ENCODE results near the gene LTBP4. TPM values are rescaled to one million over a fixed set of nuclear protein-coding genes. Genes with fewer than 3 reads are reported as not detected.
A peak's percentile ranks its signal among the peaks of the same experiment; 100 is the strongest.

The LTBP4 gene
- total RNA-seq, 1 donor from 2014 or later, result 24.7 TPM

DNA sequence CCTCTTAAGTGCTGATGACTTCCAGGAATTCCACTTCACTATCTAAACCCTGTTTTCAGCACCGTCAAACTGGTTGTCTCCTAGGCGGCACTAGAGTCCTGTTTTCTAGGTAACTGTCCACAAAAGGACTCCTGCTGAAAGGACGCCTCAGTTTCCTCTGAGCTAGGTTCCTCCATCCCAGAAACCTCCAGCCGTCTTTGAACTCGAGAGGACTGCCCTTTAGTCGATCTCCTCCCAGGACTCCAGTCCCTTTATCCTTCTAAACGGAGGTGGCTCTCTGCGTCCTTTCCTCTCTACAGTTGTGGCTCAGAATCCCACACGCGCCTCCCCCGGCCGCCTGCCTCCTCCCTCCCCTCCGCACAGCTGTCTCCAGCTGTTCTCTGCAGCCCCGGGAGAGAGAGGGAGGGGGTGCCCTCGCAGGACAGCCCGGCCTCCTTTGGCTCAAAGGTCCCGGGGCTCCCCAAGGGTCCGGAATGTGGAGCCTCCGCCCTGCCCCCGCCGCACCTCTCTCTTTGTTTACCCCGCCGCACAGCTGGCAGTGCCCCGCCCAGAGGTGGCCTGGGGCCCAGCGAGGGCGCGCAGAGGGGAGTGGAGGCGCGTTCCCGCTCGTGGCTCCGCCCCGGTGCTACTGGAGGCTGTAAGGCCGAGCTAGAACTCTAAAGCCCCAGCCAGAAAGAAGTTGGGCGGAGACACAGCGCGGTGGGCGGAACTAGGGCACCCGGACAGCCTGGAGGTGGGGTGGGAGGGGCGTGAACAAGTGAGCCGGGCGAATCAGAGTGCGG, 2.4 kb downstream of the LTBP4 start:
- peaks cover 84% of the 10 kb centered on the region for H3K27me3 ChIP-seq
- no peak overlapping the region for H3K27ac Mint-ChIP-seq
- H2AFZ ChIP-seq (replicated peaks), result no peak overlapping the region
- peak overlapping the region; percentile 75 for H3K4me2 ChIP-seq
- peaks cover 53% of the 10 kb centered on the region for H3K4me1 Mint-ChIP-seq
- TF ChIP-seq EZH2 (IDR thresholded peaks at IDR 0.05) (no peak), EZH2phosphoT487 (IDR thresholded peaks at IDR 0.05) (no peak)
- TF ChIP-seq, protein P1, sequence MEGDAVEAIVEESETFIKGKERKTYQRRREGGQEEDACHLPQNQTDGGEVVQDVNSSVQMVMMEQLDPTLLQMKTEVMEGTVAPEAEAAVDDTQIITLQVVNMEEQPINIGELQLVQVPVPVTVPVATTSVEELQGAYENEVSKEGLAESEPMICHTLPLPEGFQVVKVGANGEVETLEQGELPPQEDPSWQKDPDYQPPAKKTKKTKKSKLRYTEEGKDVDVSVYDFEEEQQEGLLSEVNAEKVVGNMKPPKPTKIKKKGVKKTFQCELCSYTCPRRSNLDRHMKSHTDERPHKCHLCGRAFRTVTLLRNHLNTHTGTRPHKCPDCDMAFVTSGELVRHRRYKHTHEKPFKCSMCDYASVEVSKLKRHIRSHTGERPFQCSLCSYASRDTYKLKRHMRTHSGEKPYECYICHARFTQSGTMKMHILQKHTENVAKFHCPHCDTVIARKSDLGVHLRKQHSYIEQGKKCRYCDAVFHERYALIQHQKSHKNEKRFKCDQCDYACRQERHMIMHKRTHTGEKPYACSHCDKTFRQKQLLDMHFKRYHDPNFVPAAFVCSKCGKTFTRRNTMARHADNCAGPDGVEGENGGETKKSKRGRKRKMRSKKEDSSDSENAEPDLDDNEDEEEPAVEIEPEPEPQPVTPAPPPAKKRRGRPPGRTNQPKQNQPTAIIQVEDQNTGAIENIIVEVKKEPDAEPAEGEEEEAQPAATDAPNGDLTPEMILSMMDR (IDR thresholded peaks at IDR 0.05), result no peak
- no peaks in the 10 kb centered on the region for H3K9me3 ChIP-seq (ENCODE audit: low read depth)
- peak overlapping the region; percentile 81 for H3K27ac ChIP-seq
- H3K4me1 ChIP-seq, result peaks cover 42% of the 10 kb centered on the region
- peaks cover 18% of the 10 kb centered on the region for H3K36me3 Mint-ChIP-seq
- no peaks in the 10 kb centered on the region for H3K79me2 ChIP-seq (ENCODE audit: low read depth)
- H3K4me3 Mint-ChIP-seq, result peak overlapping the region; percentile 74
- DNase-seq (ENCODE audit: low spot score), result peak; percentile 99
- peaks cover 58% of the 10 kb centered on the region for H3F3A ChIP-seq (ENCODE audit: low read depth)
- peaks cover 29% of the 10 kb centered on the region for H3K27me3 Mint-ChIP-seq (ENCODE audit: insufficient read depth, low read depth)
- H3K36me3 ChIP-seq, result no peaks in the 10 kb centered on the region
- H3K4me3 ChIP-seq, result peak overlapping the region; percentile 45
- no peak overlapping the region for H3K9ac ChIP-seq
- H4K20me1 ChIP-seq (ENCODE audit: low read depth), result peaks cover 61% of the 10 kb centered on the region
- no peaks in the 10 kb centered on the region for H3K9me3 Mint-ChIP-seq

DNA sequence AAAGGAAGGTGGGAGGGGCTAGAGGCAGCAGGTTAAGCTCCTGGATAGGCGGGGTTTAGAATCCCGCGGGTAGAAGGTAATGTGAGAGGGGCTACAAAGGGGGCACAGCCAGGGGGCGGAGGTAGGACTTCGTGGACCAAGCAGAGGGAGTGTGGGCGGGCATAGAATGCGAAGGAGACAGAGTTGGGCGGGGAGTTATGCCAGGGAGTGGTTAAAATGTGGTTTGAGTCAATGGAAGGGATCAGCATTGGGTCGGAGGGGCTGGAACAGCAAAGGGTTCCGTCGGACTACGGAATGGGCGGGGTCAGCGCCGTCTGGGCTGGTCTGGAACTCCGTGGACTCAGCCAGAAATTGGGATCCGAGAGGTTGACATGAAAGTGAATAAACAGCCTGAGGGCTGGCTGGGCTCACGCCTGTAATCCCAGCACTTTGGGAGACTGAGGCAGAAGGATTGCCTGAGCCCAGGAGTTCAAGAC, 3.0 kb downstream of the LTBP4 start:
- no peak overlapping the region for H2AFZ ChIP-seq (replicated peaks)
- H3K36me3 Mint-ChIP-seq, result peaks cover 18% of the 10 kb centered on the region
- H3F3A ChIP-seq (ENCODE audit: low read depth), result peaks cover 52% of the 10 kb centered on the region
- TF ChIP-seq EZH2 (IDR thresholded peaks at IDR 0.05) (no peak), EZH2phosphoT487 (IDR thresholded peaks at IDR 0.05) (no peak)
- TF ChIP-seq, protein P1 (IDR thresholded peaks at IDR 0.05), result no peak
- DNase-seq (ENCODE audit: low spot score), result no peak
- H3K9ac ChIP-seq, result no peak overlapping the region
- no peak overlapping the region for H3K4me3 ChIP-seq
- H3K27ac ChIP-seq, result no peak overlapping the region
- peak overlapping the region; percentile 74 for H3K4me3 Mint-ChIP-seq
- peaks cover 42% of the 10 kb centered on the region for H3K4me1 ChIP-seq
- peaks cover 30% of the 10 kb centered on the region for H3K27me3 Mint-ChIP-seq (ENCODE audit: insufficient read depth, low read depth)
- H3K27ac Mint-ChIP-seq, result no peak overlapping the region
- H4K20me1 ChIP-seq (ENCODE audit: low read depth), result peaks cover 56% of the 10 kb centered on the region
- H3K9me3 ChIP-seq (ENCODE audit: low read depth), result no peaks in the 10 kb centered on the region
- H3K79me2 ChIP-seq (ENCODE audit: low read depth), result no peaks in the 10 kb centered on the region
- peaks cover 84% of the 10 kb centered on the region for H3K27me3 ChIP-seq
- no peaks in the 10 kb centered on the region for H3K36me3 ChIP-seq
- H3K4me1 Mint-ChIP-seq, result peaks cover 53% of the 10 kb centered on the region
- no peak overlapping the region for H3K4me2 ChIP-seq
- H3K9me3 Mint-ChIP-seq, result no peaks in the 10 kb centered on the region

DNA sequence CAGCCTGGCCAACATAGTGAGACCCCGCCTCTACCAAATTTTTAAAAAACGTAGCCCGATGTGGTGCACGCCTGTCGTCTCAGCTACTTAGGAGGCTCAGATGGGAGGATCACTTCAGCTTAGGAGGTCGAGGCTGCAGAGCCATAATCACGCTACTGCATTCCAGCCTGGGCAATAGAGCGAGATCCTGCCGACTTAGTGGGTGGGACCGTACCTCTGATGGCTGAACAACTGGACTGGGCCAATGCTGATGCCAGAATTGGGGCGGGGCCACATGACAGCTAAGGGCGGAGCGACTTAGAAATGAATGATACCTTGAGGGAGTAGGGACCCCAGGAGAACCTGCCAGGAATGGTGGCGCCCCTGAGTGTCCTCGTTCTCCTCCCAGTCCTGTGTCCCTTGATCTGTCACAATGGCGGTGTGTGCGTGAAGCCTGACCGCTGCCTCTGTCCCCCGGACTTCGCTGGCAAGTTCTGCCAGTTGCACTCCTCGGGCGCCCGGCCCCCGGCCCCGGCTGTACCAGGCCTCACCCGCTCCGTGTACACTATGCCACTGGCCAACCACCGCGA, 3.6 kb downstream of the LTBP4 start:
- Mint-ChIP-seq H3K9me3 (no peaks in the 10 kb centered on the region), H3K36me3 (peaks cover 18% of the 10 kb centered on the region), H3K4me1 (peaks cover 50% of the 10 kb centered on the region), H3K27me3 (ENCODE audit: insufficient read depth, low read depth) (peaks cover 32% of the 10 kb centered on the region), H3K27ac (no peak overlapping the region), H3K4me3 (peak overlapping the region; percentile 72)
- Histone ChIP-seq H3K9ac (no peak overlapping the region), H4K20me1 (ENCODE audit: low read depth) (peaks cover 50% of the 10 kb centered on the region), H3K36me3 (no peaks in the 10 kb centered on the region), H3F3A (ENCODE audit: low read depth) (peaks cover 47% of the 10 kb centered on the region), H3K79me2 (ENCODE audit: low read depth) (no peaks in the 10 kb centered on the region), H3K4me3 (peak overlapping the region; percentile 49), H2AFZ (replicated peaks) (no peak overlapping the region), H3K27ac (no peak overlapping the region), H3K4me1 (peaks cover 41% of the 10 kb centered on the region), H3K27me3 (peaks cover 84% of the 10 kb centered on the region), H3K4me2 (peak overlapping the region; percentile 90), H3K9me3 (ENCODE audit: low read depth) (no peaks in the 10 kb centered on the region)
- DNase-seq (ENCODE audit: low spot score), result peak; percentile 34
- TF ChIP-seq EZH2phosphoT487 (IDR thresholded peaks at IDR 0.05), result no peak
